ENCODE data around the gene B4GALT2.

GRCh38 chr1:43960798-43961197 is 18.2 kb upstream of the B4GALT2 start:
- TF ChIP-seq CEBPZ (IDR thresholded peaks at IDR 0.05; ENCODE audit: low read depth, low read length) (no peak), MTA3 (IDR thresholded peaks at IDR 0.05; ENCODE audit: borderline replicate concordance, low read length) (no peak), EZH2 (IDR thresholded peaks at IDR 0.05; ENCODE audit: borderline replicate concordance, control insufficient read depth, low read depth, low read length) (no peak), GATAD2B (conservative IDR thresholded peaks at IDR 0.05; ENCODE audit: low read depth) (no peak), TCF12 (IDR thresholded peaks at IDR 0.05; ENCODE audit: low read depth, low read length) (no peak)

Measured in GM12878 (cell line).